Upper lobe of left lung (tissue), 4 donors: ENCODE measurements around the gene IDUA.

Experiments used
- CTCF ChIP-seq, 6 experiments: fragments of 450-650 bp in 4 of 6; fragments of 200-600 bp in 2 of 6; sonication (generic) in 2 of 6; IDR thresholded peaks; one replicate each; pipeline ENCODE4 v1.5.1; 2016 to 2019; ENCODE audit warnings: antibody characterized with exemption in 6 of 6
- EP300 ChIP-seq, 4 donors: sonication (generic); formaldehyde crosslinking; IDR thresholded peaks; one replicate each; pipeline ENCODE4 v1.5.1; 2017; ENCODE audit warnings: antibody characterized with exemption in 4 of 4, control low read depth in 2 of 4

DNA sequence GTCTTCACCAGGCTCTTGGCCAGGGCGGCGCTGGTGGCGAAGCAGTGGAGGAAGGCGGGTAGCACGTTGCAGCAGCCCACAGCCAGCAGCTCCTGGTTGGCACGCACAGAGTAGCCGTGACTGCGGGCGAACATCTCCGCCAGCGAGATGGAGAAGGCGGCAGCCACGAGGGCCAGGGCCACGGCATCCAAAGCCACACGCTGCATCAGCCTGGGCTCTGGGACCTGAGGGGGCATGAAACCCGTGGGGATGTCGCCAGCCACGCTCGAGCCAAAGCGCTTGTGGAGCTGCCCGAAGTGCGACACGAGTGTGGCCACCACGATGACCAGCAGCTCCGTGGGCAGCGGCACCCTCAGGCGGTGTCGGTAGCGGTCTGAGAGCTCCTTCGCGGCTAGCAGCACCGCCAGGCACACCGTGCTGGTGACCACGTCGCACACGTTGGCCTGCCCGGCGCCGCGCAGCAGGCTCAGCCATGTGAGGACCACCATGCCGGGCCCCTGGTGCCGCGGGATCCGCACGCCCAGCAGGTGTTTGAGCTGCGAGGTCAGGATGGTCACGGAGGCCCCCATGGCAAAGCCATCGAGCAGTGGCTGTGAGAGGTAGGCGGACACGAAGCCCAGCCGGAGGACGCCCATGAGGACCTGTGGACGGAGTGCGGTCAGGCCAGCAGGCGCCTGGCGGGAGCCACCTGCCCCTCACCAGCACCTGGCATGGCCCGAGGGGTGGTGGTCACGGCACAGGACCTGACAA lies 3.1 kb downstream of the IDUA start:
- TF ChIP-seq EP300 (IDR thresholded peaks at IDR 0.05) (no peak), CTCF (IDR thresholded peaks at IDR 0.05) (no peak)
